ENCODE measurements around the gene CRPPA. TPM values are rescaled to one million over a fixed set of nuclear protein-coding genes. Genes with fewer than 3 reads are reported as not detected.

Gene CRPPA
- total RNA-seq, 4 donors from 2014 or later, result 0.26 to 1.9 (median 0.85) TPM

- Histone ChIP-seq H3K27me3 (no peaks in the 10 kb centered on the region), H3K27ac (no peak overlapping the region), H3K4me1 (peaks cover 0 to 7% (median 0%) of the 10 kb centered on the region in 3 donors), H3K9me3 (peaks cover 0 to 16% (median 8%) of the 10 kb centered on the region in 3 donors), H3K4me3 (no peak overlapping the region), H3K36me3 (no peaks in the 10 kb centered on the region)
- WGBS, 2 donors, result 92% methylated on average over 46 of the region's 46 CpGs
- TF ChIP-seq CTCF (IDR thresholded peaks at IDR 0.05) (no peak), POLR2A (IDR thresholded peaks at IDR 0.05) (no peak)
- no peak for DNase-seq
- intact Hi-C loops (cut with DNase I), result no loop called here
These were observed 23.0 kb downstream of the CRPPA start for GRCh38 chr7:16398146-16399017.

DNA sequence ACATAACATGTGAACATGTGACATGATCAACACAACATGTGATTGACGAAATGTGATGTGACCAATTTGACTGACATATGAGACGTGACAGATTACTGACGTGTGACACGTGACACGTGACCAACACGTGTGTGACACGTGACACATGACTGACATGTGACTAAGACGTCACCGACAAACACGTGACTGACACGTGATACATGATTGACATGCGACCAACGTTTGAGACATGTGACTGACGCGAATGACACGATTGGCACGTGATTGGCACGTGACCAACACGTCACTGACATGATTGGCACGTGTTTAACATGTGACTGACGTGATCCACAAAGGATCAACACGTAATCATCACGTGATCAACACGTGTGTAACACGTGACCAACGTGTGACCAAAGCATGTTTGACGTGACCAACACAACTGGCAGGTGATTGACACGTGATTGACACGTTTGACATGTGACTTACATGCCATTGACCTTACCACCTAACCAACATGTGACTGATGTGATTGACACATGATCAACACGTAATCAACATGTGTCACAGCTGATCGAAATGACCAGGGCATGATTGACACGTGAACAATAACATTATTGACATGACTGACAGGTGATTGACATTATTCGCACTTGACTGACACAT lies 23.7 kb downstream of the CRPPA start:
- no peak overlapping the region for H3K27ac ChIP-seq
- WGBS, 2 donors, result 93% methylated on average over 33 of the region's 33 CpGs
- DNase-seq, result no peak
- H3K4me1 ChIP-seq, result peaks cover 0 to 7% (median 0%) of the 10 kb centered on the region in 3 donors
- no peak overlapping the region for H3K4me3 ChIP-seq
- H3K9me3 ChIP-seq, result peaks cover 0 to 8% (median 1%) of the 10 kb centered on the region in 3 donors
- intact Hi-C loops (cut with DNase I), result no loop called here
- TF ChIP-seq POLR2A (IDR thresholded peaks at IDR 0.05), result no peak
- no peak for TF ChIP-seq CTCF (IDR thresholded peaks at IDR 0.05)
- no peaks in the 10 kb centered on the region for H3K36me3 ChIP-seq
- H3K27me3 ChIP-seq, result no peaks in the 10 kb centered on the region

GRCh38 chr7:16396766-16397500 lies 24.4 kb downstream of the CRPPA start:
- intact Hi-C loops (cut with DNase I), result no loop called here
- no peak for DNase-seq
- 91 to 93% methylated on average over 25 of the region's 25 CpGs for WGBS, 2 donors
- Histone ChIP-seq H3K27me3 (no peaks in the 10 kb centered on the region), H3K27ac (no peak overlapping the region), H3K4me1 (peaks cover 0 to 7% (median 0%) of the 10 kb centered on the region in 3 donors), H3K36me3 (no peaks in the 10 kb centered on the region), H3K4me3 (no peak overlapping the region), H3K9me3 (peaks cover 0 to 2% (median 0%) of the 10 kb centered on the region in 3 donors)
- no peak for TF ChIP-seq POLR2A (IDR thresholded peaks at IDR 0.05)
- TF ChIP-seq CTCF (IDR thresholded peaks at IDR 0.05), result no peak

GRCh38 chr7:16395121-16395520 lies 26.2 kb downstream of the CRPPA start:
- Histone ChIP-seq H3K4me3 (no peak overlapping the region), H3K36me3 (no peaks in the 10 kb centered on the region), H3K4me1 (peaks cover 0 to 7% (median 0%) of the 10 kb centered on the region in 3 donors), H3K9me3 (no peaks in the 10 kb centered on the region), H3K27ac (no peak overlapping the region), H3K27me3 (no peaks in the 10 kb centered on the region)
- TF ChIP-seq POLR2A (IDR thresholded peaks at IDR 0.05) (no peak), CTCF (IDR thresholded peaks at IDR 0.05) (no peak)
- intact Hi-C loops (cut with DNase I), result no loop called here
- WGBS, 2 donors, result 45 to 63% methylated on average over 1 of the region's 1 CpG
- no peak for DNase-seq
